AG04450 (cell line): Measurements from ENCODE around the gene ITGA11. TPM values are rescaled to one million over a fixed set of nuclear protein-coding genes. Genes with fewer than 3 reads are reported as not detected.

Experiments used
- CTCF ChIA-PET: fragments of 300-600, 350-600 bp; formaldehyde crosslinking; extraction: SDS; loops from one replicate; lab custom pipeline; 2022; ENCODE audit warnings: antibody characterized with exemption, inconsistent platforms; lab: Charles Lee
- POLR2A ChIA-PET: fragments of 350-600 bp; formaldehyde crosslinking; extraction: SDS; loops from one replicate; lab custom pipeline; 2021; ENCODE audit warnings: antibody characterized with exemption, inconsistent platforms; lab: Yijun Ruan, JAX
- DNase-seq: peaks from one replicate; pipeline ENCODE4 v3.0.0-alpha.2; 2011; ENCODE audit warnings: low read depth, low spot score
- H3K27ac ChIP-seq: one replicate; pipeline ENCODE4 v1.5.1; 2012; ENCODE audit warnings: low read depth, low read length, control low read depth
- H3K27me3 ChIP-seq: one replicate; pipeline ENCODE4 v1.6.0; 2012; ENCODE audit warnings: low read length; ENCODE audit not compliant: control insufficient read depth, insufficient read depth
- H3K4me3 ChIP-seq: 2 replicates; pipeline ENCODE4 v1.5.1; 2011; ENCODE audit warnings: mild to moderate bottlenecking, low read depth, low read length, control low read depth
- H3K9me3 ChIP-seq: 2 replicates; pipeline ENCODE4 v1.5.1; 2012; ENCODE audit warnings: low read length; ENCODE audit not compliant: control insufficient read depth, insufficient read depth
- polyA plus RNA-seq: library from polyadenylated mRNA; depleted of rRNA; stranded (reverse); fragments of >200 nt; gene quantifications from 2 replicates; pipeline ENCODE4 v1.2.3, GENCODE V29; 2011
- TF ChIP-seq, protein P1 (sequence below): IDR thresholded peaks from 2 replicates; pipeline ENCODE4 v1.5.1; 2011; ENCODE audit warnings: low read depth, low read length, control low read depth, inconsistent platforms

The ITGA11 gene
- polyA plus RNA-seq, 1 experiment, result 24.0 TPM

GRCh38 chr15:68363353-68363752, 68.6 kb downstream of the ITGA11 start:
- Histone ChIP-seq H3K27me3 (no peaks in the 10 kb centered on the region), H3K9me3 (peaks cover 1% of the 10 kb centered on the region; the same call in 1 of the 2 replicates), H3K4me3 (no peak overlapping the region), H3K27ac (no peak overlapping the region)
- CTCF ChIA-PET, result interaction anchor here (0.6 kb wide), 1 partner anchor 113 kb away, joined by 3 read pairs; no protein-coding TSS in a partner anchor
- DNase-seq, result no peak
- TF ChIP-seq, protein P1, sequence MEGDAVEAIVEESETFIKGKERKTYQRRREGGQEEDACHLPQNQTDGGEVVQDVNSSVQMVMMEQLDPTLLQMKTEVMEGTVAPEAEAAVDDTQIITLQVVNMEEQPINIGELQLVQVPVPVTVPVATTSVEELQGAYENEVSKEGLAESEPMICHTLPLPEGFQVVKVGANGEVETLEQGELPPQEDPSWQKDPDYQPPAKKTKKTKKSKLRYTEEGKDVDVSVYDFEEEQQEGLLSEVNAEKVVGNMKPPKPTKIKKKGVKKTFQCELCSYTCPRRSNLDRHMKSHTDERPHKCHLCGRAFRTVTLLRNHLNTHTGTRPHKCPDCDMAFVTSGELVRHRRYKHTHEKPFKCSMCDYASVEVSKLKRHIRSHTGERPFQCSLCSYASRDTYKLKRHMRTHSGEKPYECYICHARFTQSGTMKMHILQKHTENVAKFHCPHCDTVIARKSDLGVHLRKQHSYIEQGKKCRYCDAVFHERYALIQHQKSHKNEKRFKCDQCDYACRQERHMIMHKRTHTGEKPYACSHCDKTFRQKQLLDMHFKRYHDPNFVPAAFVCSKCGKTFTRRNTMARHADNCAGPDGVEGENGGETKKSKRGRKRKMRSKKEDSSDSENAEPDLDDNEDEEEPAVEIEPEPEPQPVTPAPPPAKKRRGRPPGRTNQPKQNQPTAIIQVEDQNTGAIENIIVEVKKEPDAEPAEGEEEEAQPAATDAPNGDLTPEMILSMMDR, result no peak
- POLR2A ChIA-PET, result no interaction called here

GRCh38 chr15:68362537-68363126, 69.3 kb downstream of the ITGA11 start:
- H3K27me3 ChIP-seq, result no peaks in the 10 kb centered on the region
- ChIA-PET CTCF (no interaction called here), POLR2A (no interaction called here)
- H3K27ac ChIP-seq, result no peak overlapping the region
- TF ChIP-seq, protein P1, result no peak
- H3K4me3 ChIP-seq, result no peak overlapping the region
- no peak for DNase-seq
- peaks cover 7% of the 10 kb centered on the region; the same call in 1 of the 2 replicates for H3K9me3 ChIP-seq

DNA sequence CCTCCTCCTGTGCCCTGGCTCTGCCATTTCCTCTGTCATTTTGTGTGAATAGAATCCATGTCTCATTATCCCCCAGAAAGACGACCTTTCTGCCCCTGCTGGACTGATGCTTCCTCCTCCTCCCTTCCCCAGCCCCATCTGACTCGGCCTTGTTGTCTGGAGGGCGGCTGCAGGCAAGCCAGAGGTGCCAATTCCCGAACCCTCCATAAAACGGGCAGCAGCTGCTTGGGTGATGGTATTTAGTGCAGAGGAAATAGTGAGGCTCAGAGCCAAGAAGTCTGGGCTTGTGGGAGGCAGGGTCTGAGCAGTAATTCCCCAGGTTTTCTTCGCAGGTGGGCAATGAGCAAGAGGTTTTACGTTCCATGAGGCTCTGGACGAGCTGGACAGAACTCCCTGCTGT, 71.2 kb downstream of the ITGA11 start:
- Histone ChIP-seq H3K4me3 (no peak overlapping the region), H3K27me3 (no peaks in the 10 kb centered on the region), H3K9me3 (peaks cover 17% of the 10 kb centered on the region; the same call in 1 of the 2 replicates), H3K27ac (no peak overlapping the region)
- CTCF ChIA-PET, result no interaction called here
- DNase-seq, result no peak
- TF ChIP-seq, protein P1, result no peak
- POLR2A ChIA-PET, result no interaction called here

- no peak for DNase-seq
- H3K4me3 ChIP-seq, result no peak overlapping the region
- no peak overlapping the region for H3K27ac ChIP-seq
- H3K27me3 ChIP-seq, result no peaks in the 10 kb centered on the region
- H3K9me3 ChIP-seq, result peaks cover 17% of the 10 kb centered on the region; the same call in 1 of the 2 replicates
- TF ChIP-seq, protein P1, result no peak
- ChIA-PET POLR2A (no interaction called here), CTCF (no interaction called here)
Observed at GRCh38 chr15:68356778-68357177, 75.2 kb downstream of the ITGA11 start.

DNA sequence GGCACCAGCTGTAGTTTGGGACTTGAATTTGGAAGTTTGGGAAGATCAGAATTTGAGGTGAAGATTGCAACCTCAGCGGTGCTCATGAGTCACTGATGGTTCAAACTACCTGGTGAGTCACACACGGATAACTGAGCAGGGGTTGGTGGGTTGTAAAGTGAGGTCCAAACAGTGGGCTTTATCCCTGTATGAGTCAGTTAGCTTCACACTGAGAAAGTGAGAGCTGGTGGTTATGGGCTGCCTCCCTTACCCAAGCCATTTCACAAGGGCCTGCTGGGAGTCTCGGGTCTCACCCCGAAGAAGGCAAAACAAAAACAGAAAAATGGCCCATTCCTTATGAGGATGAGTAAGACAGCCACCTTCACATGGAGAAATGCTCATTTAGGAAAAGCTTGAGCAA, 77.0 kb downstream of the ITGA11 start:
- POLR2A ChIA-PET, result interaction anchor here (1.2 kb wide), 1 partner anchor 77 kb away, joined by 3 read pairs; the partner anchor contains the start of gene FEM1B
- peak overlapping the region; percentile 78 for H3K27ac ChIP-seq

More for the DNA sequence above, 77.0 kb downstream of the ITGA11 start:
- CTCF ChIA-PET, result interaction anchor here (0.7 kb wide), 1 partner anchor 48 kb away, joined by 3 read pairs; no protein-coding TSS in a partner anchor
- no peak overlapping the region for H3K4me3 ChIP-seq
- H3K9me3 ChIP-seq, result peaks cover 17% of the 10 kb centered on the region; the same call in 1 of the 2 replicates
- H3K27me3 ChIP-seq, result no peaks in the 10 kb centered on the region
- TF ChIP-seq, protein P1, result no peak
- DNase-seq, result peak; percentile 88
